ENCODE data around the gene TERB1.

The TERB1 gene

GRCh38 chr16:66787427-66787826 lies 14.0 kb downstream of the TERB1 start:
- in situ Hi-C loops (cut with MboI; ENCODE audit: low pct_unique_long_range_greater_than_20kb, low sequenced_read_pairs, unreplicated experiment), result no loop called here
- DNase-seq (ENCODE audit: low spot score), result no peak
- TF ChIP-seq CTCF (IDR thresholded peaks at IDR 0.05; ENCODE audit: extremely low read depth, insufficient read depth, missing control alignments), result no peak

GRCh38 chr16:66786551-66786950 lies 14.8 kb downstream of the TERB1 start:
- DNase-seq (ENCODE audit: low spot score), result no peak
- in situ Hi-C loops (cut with MboI; ENCODE audit: low pct_unique_long_range_greater_than_20kb, low sequenced_read_pairs, unreplicated experiment), result no loop called here
- TF ChIP-seq CTCF (IDR thresholded peaks at IDR 0.05; ENCODE audit: extremely low read depth, insufficient read depth, missing control alignments), result no peak

- DNase-seq (ENCODE audit: low spot score), result no peak
- no peak for TF ChIP-seq CTCF (IDR thresholded peaks at IDR 0.05; ENCODE audit: extremely low read depth, insufficient read depth, missing control alignments)
- in situ Hi-C loops (cut with MboI; ENCODE audit: low pct_unique_long_range_greater_than_20kb, low sequenced_read_pairs, unreplicated experiment), result no loop called here
Observed at GRCh38 chr16:66776457-66776856, 24.9 kb downstream of the TERB1 start.

- in situ Hi-C loops (cut with MboI; ENCODE audit: low pct_unique_long_range_greater_than_20kb, low sequenced_read_pairs, unreplicated experiment), result no loop called here
- no peak for DNase-seq (ENCODE audit: low spot score)
- no peak for TF ChIP-seq CTCF (IDR thresholded peaks at IDR 0.05; ENCODE audit: extremely low read depth, insufficient read depth, missing control alignments)
Observed at GRCh38 chr16:66774981-66775380, 26.4 kb downstream of the TERB1 start.

GRCh38 chr16:66758086-66758485 lies 43.3 kb downstream of the TERB1 start:
- no peak for TF ChIP-seq CTCF (IDR thresholded peaks at IDR 0.05; ENCODE audit: extremely low read depth, insufficient read depth, missing control alignments)
- no peak for DNase-seq (ENCODE audit: low spot score)
- in situ Hi-C loops (cut with MboI; ENCODE audit: low pct_unique_long_range_greater_than_20kb, low sequenced_read_pairs, unreplicated experiment), result loop anchor here (10.0 kb wide), 1 partner anchor 57 kb away; no protein-coding TSS in a partner anchor

- in situ Hi-C loops (cut with MboI; ENCODE audit: low pct_unique_long_range_greater_than_20kb, low sequenced_read_pairs, unreplicated experiment), result loop anchor here (10.0 kb wide), 1 partner anchor 60 kb away; no protein-coding TSS in a partner anchor
- DNase-seq (ENCODE audit: low spot score), result no peak
- TF ChIP-seq CTCF (IDR thresholded peaks at IDR 0.05; ENCODE audit: extremely low read depth, insufficient read depth, missing control alignments), result no peak
Observed at GRCh38 chr16:66754819-66755218, 46.6 kb downstream of the TERB1 start.

- in situ Hi-C loops (cut with MboI; ENCODE audit: low pct_unique_long_range_greater_than_20kb, low sequenced_read_pairs, unreplicated experiment), result loop anchor here (10.0 kb wide), 1 partner anchor 61 kb away; no protein-coding TSS in a partner anchor
- no peak for TF ChIP-seq CTCF (IDR thresholded peaks at IDR 0.05; ENCODE audit: extremely low read depth, insufficient read depth, missing control alignments)
Observed at GRCh38 chr16:66754211-66754610, 47.2 kb downstream of the TERB1 start.

More at GRCh38 chr16:66754211-66754610, 47.2 kb downstream of the TERB1 start:
- DNase-seq (ENCODE audit: low spot score), result no peak

Measured in GM13977 (cell line).